Psoas muscle (tissue), 8 donors: ENCODE results near the gene GALNT14. TPM values are rescaled to one million over a fixed set of nuclear protein-coding genes. Genes with fewer than 3 reads are reported as not detected.

ENCODE experiments used
- ATAC-seq, 4 donors: fragments of 200-7000 bp; cut with Tn5 transposase; one replicate each; pipeline ENCODE4 v1.9.1; 2020; ENCODE audit warnings: moderate library complexity in 3 of 4, mild to moderate bottlenecking in 2 of 4
- DNase-seq, 2 donors: peaks; one replicate each; pipeline ENCODE4 v3.0.0-alpha.2; 2020
- H3K27ac ChIP-seq: fragments of 200-600 bp; one replicate; pipeline ENCODE4 v1.8.0; 2022
- H3K27me3 ChIP-seq, 3 donors: fragments of 200-600 bp in 1 of 3; one replicate each; pipeline versions ENCODE4 v1.6.1 to v1.8.0; 2013 to 2022; ENCODE audit warnings: low read length in 2 of 3, mild to moderate bottlenecking in 2 of 3, moderate library complexity in 1 of 3; ENCODE audit not compliant: insufficient read depth in 3 of 3
- H3K36me3 ChIP-seq, 2 donors: fragments of 200-600 bp in 1 of 2; one replicate each; pipeline versions ENCODE4 v1.6.1 to v1.8.0; 2013 to 2022; ENCODE audit warnings: low read depth in 1 of 2, mild to moderate bottlenecking in 1 of 2, moderate library complexity in 1 of 2; ENCODE audit not compliant: insufficient read depth in 1 of 2
- H3K4me1 ChIP-seq: fragments of 200-600 bp; one replicate; pipeline ENCODE4 v1.8.0; 2022
- H3K4me3 ChIP-seq: fragments of 200-600 bp; one replicate; pipeline ENCODE4 v1.8.0; 2022; ENCODE audit warnings: mild to moderate bottlenecking
- H3K9me3 ChIP-seq: fragments of 200-600 bp; one replicate; pipeline ENCODE4 v1.8.0; 2022
- CTCF ChIP-seq: fragments of 200-600 bp; IDR thresholded peaks from one replicate; pipeline ENCODE4 v1.8.0; 2022; ENCODE audit warnings: antibody characterized with exemption
- WGBS, 3 donors: extraction: QIAGEN DNeasy Blood & Tissue Kit; methylation state at CpG; one replicate each; pipeline versions ENCODE4 v1.1.6 to v1.1.7; 2013; 5-methylcytosine and 5-hydroxymethylcytosine counted together
- intact Hi-C, 2 donors: fragments of 100-400 bp; cut with DNase I; formaldehyde crosslinking; loops; one replicate each; pipeline versions ENCODE4 v1.11.0 to v1.14.2; 2022
- polyA plus RNA-seq, 3 donors: library from polyadenylated mRNA; stranded (reverse); fragments of 200-250 nt; gene quantifications; one replicate each; pipeline ENCODE4 v1.2.3, GENCODE V29; 2013
- total RNA-seq, 4 donors: library from RNA; stranded (reverse); fragmentation: NEBNext Ultra II Directional in 2 of 4; extraction: Animal tissue kit (Norgen Biotek cat#: 25700) in 2 of 4; gene quantifications; one replicate each; pipeline versions ENCODE4 v1.2.1 to v1.2.4, GENCODE V29; 2021 to 2023
- donor health status: healthy with polysubstance abuse.
- donor health status: DM: no; HTN: no; CAD: no; lungs with moderate emphysema.
- donor health status: Bipolar disorder and iron deficiency.
- donor health status: healthy.
- donor health status: DM: yes; HTN: yes; CAD: no.
- donor health status: DM: no; HTN: no; CAD: no.
- donor health status: DM: no; HTN: no; CAD: no.
- donor health status: DM: yes; HTN: yes; CAD: no.

Gene GALNT14
- total and polyA plus RNA-seq, 7 donors = 0.13 to 0.54 (median 0.24) TPM; not detected in 1

GRCh38 chr2:31012406-31012805 lies 125.8 kb downstream of the GALNT14 start:
- Histone ChIP-seq H3K27me3 (peaks cover 0 to 4% (median 2%) of the 10 kb centered on the region in 3 donors), H3K9me3 (no peaks in the 10 kb centered on the region), H3K4me3 (no peak overlapping the region), H3K4me1 (no peaks in the 10 kb centered on the region), H3K27ac (no peak overlapping the region), H3K36me3 (no peaks in the 10 kb centered on the region)
- DNase-seq (no peak), ATAC-seq (no peak)
- WGBS, 3 donors = 60 to 90% (median 87%) methylated on average over 1 of the region's 1 CpG
- no peak for TF ChIP-seq CTCF
- intact Hi-C loops = no loop called here

- Histone ChIP-seq H3K27ac (no peak overlapping the region), H3K27me3 (peaks cover 0 to 4% (median 2%) of the 10 kb centered on the region in 3 donors), H3K4me3 (no peak overlapping the region), H3K4me1 (no peaks in the 10 kb centered on the region), H3K9me3 (no peaks in the 10 kb centered on the region), H3K36me3 (no peaks in the 10 kb centered on the region)
- intact Hi-C loops = no loop called here
- DNase-seq = no peak
- 80 to 86% (median 85%) methylated on average over 6 of the region's 6 CpGs for WGBS, 3 donors
- TF ChIP-seq CTCF = no peak
- no peak for ATAC-seq
Observed at GRCh38 chr2:31011587-31011986, 126.7 kb downstream of the GALNT14 start.

GRCh38 chr2:31008561-31009114 lies 129.6 kb downstream of the GALNT14 start:
- no peak for ATAC-seq
- no peak overlapping the region for H3K27ac ChIP-seq
- H3K36me3 ChIP-seq = no peaks in the 10 kb centered on the region
- DNase-seq = no peak
- no peak overlapping the region for H3K4me3 ChIP-seq
- intact Hi-C loops = no loop called here
- H3K27me3 ChIP-seq = peaks cover 0 to 4% (median 2%) of the 10 kb centered on the region in 3 donors
- whole genome bisulfite sequencing, 3 donors = 23 to 34% (median 27%) methylated on average over 12 of the region's 12 CpGs
- no peaks in the 10 kb centered on the region for H3K9me3 ChIP-seq
- H3K4me1 ChIP-seq = no peaks in the 10 kb centered on the region
- TF ChIP-seq CTCF = no peak

GRCh38 chr2:31004257-31004656 lies 134.0 kb downstream of the GALNT14 start:
- DNase-seq (no peak), ATAC-seq (no peak)
- no peaks in the 10 kb centered on the region for H3K9me3 ChIP-seq
- intact Hi-C loops = no loop called here
- no peak overlapping the region for H3K4me3 ChIP-seq
- TF ChIP-seq CTCF = no peak
- no peaks in the 10 kb centered on the region for H3K4me1 ChIP-seq
- no peaks in the 10 kb centered on the region for H3K27me3 ChIP-seq
- H3K36me3 ChIP-seq = no peaks in the 10 kb centered on the region
- H3K27ac ChIP-seq = no peak overlapping the region

GRCh38 chr2:31003749-31004148 lies 134.5 kb downstream of the GALNT14 start:
- no peaks in the 10 kb centered on the region for H3K36me3 ChIP-seq
- no peaks in the 10 kb centered on the region for H3K4me1 ChIP-seq
- H3K27ac ChIP-seq = no peak overlapping the region
- 40 to 59% (median 50%) methylated on average over 8 of the region's 8 CpGs for WGBS, 3 donors
- no peaks in the 10 kb centered on the region for H3K27me3 ChIP-seq
- intact Hi-C loops = no loop called here
- TF ChIP-seq CTCF = no peak
- DNase-seq (no peak), ATAC-seq (no peak)
- no peak overlapping the region for H3K4me3 ChIP-seq
- H3K9me3 ChIP-seq = no peaks in the 10 kb centered on the region
